ENCODE results near the gene CELF3. TPM values are rescaled to one million over a fixed set of nuclear protein-coding genes. Genes with fewer than 3 reads are reported as not detected.
"Not testable (repeated sequence)": the region's sequence is repeated elsewhere in the genome, so short reads cannot be mapped to it uniquely, and the experiment has no call there.

CELF3 gene
- polyA plus RNA-seq, 10 donors, result 0.09 to 0.98 (median 0.54) TPM

GRCh38 chr1:151703813-151704212 lies 12.8 kb downstream of the CELF3 start:
- DNase-seq, result no peak

GRCh38 chr1:151702936-151703335 lies 13.7 kb downstream of the CELF3 start:
- no peak for DNase-seq

GRCh38 chr1:151701515-151701914 lies 15.1 kb downstream of the CELF3 start:
- no peak for DNase-seq

GRCh38 chr1:151693057-151693651 lies 23.4 kb downstream of the CELF3 start:
- DNase-seq, result peak; percentile 17 to 38 (median 19)

GRCh38 chr1:151692226-151692625 lies 24.4 kb downstream of the CELF3 start:
- DNase-seq, result no peak

GRCh38 chr1:151689494-151689893 lies 27.1 kb downstream of the CELF3 start:
- DNase-seq, result no peak

GRCh38 chr1:151686561-151686960 lies 30.0 kb downstream of the CELF3 start:
- DNase-seq, result no peak

GRCh38 chr1:151684128-151684527 lies 32.5 kb downstream of the CELF3 start:
- no peak for DNase-seq

- DNase-seq, result not testable (repeated sequence)
Measured at GRCh38 chr1:151682901-151683300, 33.7 kb downstream of the CELF3 start.

- DNase-seq, result no peak
Measured at GRCh38 chr1:151681923-151682322, 34.7 kb downstream of the CELF3 start.

- DNase-seq, result peak in 1 of 3 donors; percentile 68
Measured at GRCh38 chr1:151680826-151681225, 35.8 kb downstream of the CELF3 start.

GRCh38 chr1:151680391-151680790 lies 36.2 kb downstream of the CELF3 start:
- no peak for DNase-seq

GRCh38 chr1:151673407-151673806 lies 43.2 kb downstream of the CELF3 start:
- no peak for DNase-seq

- DNase-seq, result not testable (repeated sequence)
Measured at GRCh38 chr1:151670036-151670675, 46.4 kb downstream of the CELF3 start.

GRCh38 chr1:151668090-151668489 lies 48.5 kb downstream of the CELF3 start:
- no peak for DNase-seq

GRCh38 chr1:151661751-151662150 lies 54.9 kb downstream of the CELF3 start:
- peak in 2 of 3 donors; percentile 10 to 13 for DNase-seq

GRCh38 chr1:151655371-151655770 lies 61.2 kb downstream of the CELF3 start:
- no peak for DNase-seq

GRCh38 chr1:151653397-151653796 lies 63.2 kb downstream of the CELF3 start:
- no peak for DNase-seq

Other genes with a start within 250 kb of the CELF3 start
- gene CGN, start 205.4 kb downstream of the CELF3 start, polyA plus RNA-seq (ENCODE audit: insufficient read length in 10 of 10), result 1 to 10 TPM in 6 of 10 donors, under 1 TPM in 4; 0.35 to 2.0 (median 1.1) TPM
- gene TUFT1, start 176.5 kb downstream of the CELF3 start, polyA plus RNA-seq (ENCODE audit: insufficient read length in 10 of 10), result 1 to 10 TPM; 6.5 to 9.7 (median 7.9) TPM
- 10 to 100 TPM; 15.8 to 26.2 (median 20.2) TPM for gene SNX27, start 104.8 kb downstream of the CELF3 start, polyA plus RNA-seq (ENCODE audit: insufficient read length in 10 of 10)
- gene RIIAD1, start 4.7 kb upstream of the CELF3 start, polyA plus RNA-seq (ENCODE audit: insufficient read length in 10 of 10), result 1 to 10 TPM in 2 of 10 donors, under 1 TPM in 5, not detected in 3; 0.59 to 1.8 (median 0.78) TPM
- 10 to 100 TPM; 69.8 to 86.5 (median 74.7) TPM for gene MRPL9, start 46.7 kb upstream of the CELF3 start, polyA plus RNA-seq (ENCODE audit: insufficient read length in 10 of 10)
- 1 to 10 TPM; 3.5 to 5.3 (median 4.5) TPM for gene TDRKH, start 73.7 kb upstream of the CELF3 start, polyA plus RNA-seq (ENCODE audit: insufficient read length in 10 of 10)
- under 1 TPM; 0.07 to 0.59 (median 0.26) TPM for gene LINGO4, start 88.6 kb upstream of the CELF3 start, polyA plus RNA-seq (ENCODE audit: insufficient read length in 10 of 10)
- 10 to 100 TPM in 2 of 10 donors, 1 to 10 TPM in 8; 1.1 to 12.3 (median 7.4) TPM for gene RORC, start 115.0 kb upstream of the CELF3 start, polyA plus RNA-seq (ENCODE audit: insufficient read length in 10 of 10)
- under 1 TPM in 8 of 10 donors, not detected in 2; 0.11 to 0.35 (median 0.16) TPM for gene C2CD4D, start 123.0 kb upstream of the CELF3 start, polyA plus RNA-seq (ENCODE audit: insufficient read length in 10 of 10)
- 1 to 10 TPM in 3 of 10 donors, under 1 TPM in 7; 0.21 to 4.2 (median 0.59) TPM for gene THEM5, start 136.9 kb upstream of the CELF3 start, polyA plus RNA-seq (ENCODE audit: insufficient read length in 10 of 10)
- gene THEM4, start 192.7 kb upstream of the CELF3 start, polyA plus RNA-seq (ENCODE audit: insufficient read length in 10 of 10), result 10 to 100 TPM in 8 of 10 donors, 1 to 10 TPM in 2; 8.8 to 23.8 (median 14.7) TPM